K562 (cell line): ENCODE measurements around the gene CIB2.

Experiments used
- NRF1 ChIP-seq, 2 experiments: fragments of 450-650 bp; IDR thresholded peaks in 1 of 2; conservative IDR thresholded peaks in 1 of 2; 2 replicates each; pipeline ENCODE4 v1.6.1; 2014; ENCODE audit warnings: mild to moderate bottlenecking in 2 of 2
- SIN3B ChIP-seq: fragments of 450-650 bp; IDR thresholded peaks from 2 replicates; pipeline ENCODE4 v1.6.1; 2017; ENCODE audit warnings: low read depth, mild to moderate bottlenecking, moderate library complexity
- ZZZ3 ChIP-seq: fragments of 450-650 bp; IDR thresholded peaks from 2 replicates; pipeline ENCODE4 v1.6.1; 2016; ENCODE audit warnings: antibody characterized with exemption, mild to moderate bottlenecking, moderate library complexity

GRCh38 chr15:78111788-78112187 lies 19.5 kb downstream of the CIB2 start:
- TF ChIP-seq SIN3B (no peak), ZZZ3 (no peak), NRF1 (conservative IDR thresholded peaks at IDR 0.05 in 1 of 2, IDR thresholded peaks at IDR 0.05 in 1 of 2) (no peak)
